GM21526 (cell line): Measurements from ENCODE around the gene CACNA2D4.

Experiments used
- ATAC-seq: cut with Tn5 transposase; IDR thresholded peaks from one replicate; pipeline ENCODE4 v1.9.1; 2021; ENCODE audit warnings: moderate library complexity; ENCODE audit not compliant: unreplicated experiment, low FRiP score

The CACNA2D4 gene

GRCh38 chr12:1875608-1876007, 42.8 kb downstream of the CACNA2D4 start:
- no peak for ATAC-seq

GRCh38 chr12:1873531-1874510, 44.6 kb downstream of the CACNA2D4 start:
- ATAC-seq = no peak

DNA sequence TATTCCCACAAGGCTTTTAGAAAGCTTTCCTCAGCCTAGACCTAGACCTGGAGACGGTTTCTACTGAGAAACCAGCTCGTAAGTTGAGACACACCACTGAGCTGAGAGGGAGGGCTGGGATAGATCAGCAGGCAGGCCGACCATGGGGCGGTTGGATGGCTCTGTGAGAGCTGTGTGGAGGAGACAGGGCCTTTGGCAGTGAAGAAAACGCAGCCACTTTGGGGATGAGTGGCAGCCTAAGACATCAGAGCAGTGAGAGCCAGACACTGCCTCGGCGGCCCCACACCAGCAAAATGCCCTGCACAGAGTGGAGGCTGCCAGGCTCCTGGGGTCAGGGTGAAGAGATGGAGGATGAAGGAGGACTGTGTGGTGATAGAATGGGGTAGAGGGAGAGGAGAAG, 46.0 kb downstream of the CACNA2D4 start:
- ATAC-seq = no peak

GRCh38 chr12:1872001-1872400, 46.5 kb downstream of the CACNA2D4 start:
- ATAC-seq = no peak

- no peak for ATAC-seq
Observed at GRCh38 chr12:1870998-1871917, 47.2 kb downstream of the CACNA2D4 start.

DNA sequence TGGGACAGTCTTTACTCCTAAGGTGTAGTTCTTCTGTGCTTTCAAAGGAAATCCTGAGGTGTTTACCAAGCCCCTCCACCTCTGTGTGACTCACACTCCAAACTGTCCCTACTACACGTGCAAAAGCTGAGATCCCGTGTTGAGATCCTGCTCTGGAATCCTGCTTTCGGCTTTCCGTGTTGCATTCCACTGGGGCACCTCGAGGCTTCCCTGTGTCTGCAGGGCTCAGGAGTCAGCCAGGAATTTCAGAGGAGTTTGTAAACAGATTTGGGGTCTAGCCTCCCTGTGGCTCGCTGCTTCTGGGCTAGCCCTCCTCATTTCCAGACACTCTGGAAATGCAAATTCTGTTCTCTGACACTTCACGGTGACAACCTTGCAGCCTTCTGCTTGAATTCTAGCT, 48.4 kb downstream of the CACNA2D4 start:
- no peak for ATAC-seq

DNA sequence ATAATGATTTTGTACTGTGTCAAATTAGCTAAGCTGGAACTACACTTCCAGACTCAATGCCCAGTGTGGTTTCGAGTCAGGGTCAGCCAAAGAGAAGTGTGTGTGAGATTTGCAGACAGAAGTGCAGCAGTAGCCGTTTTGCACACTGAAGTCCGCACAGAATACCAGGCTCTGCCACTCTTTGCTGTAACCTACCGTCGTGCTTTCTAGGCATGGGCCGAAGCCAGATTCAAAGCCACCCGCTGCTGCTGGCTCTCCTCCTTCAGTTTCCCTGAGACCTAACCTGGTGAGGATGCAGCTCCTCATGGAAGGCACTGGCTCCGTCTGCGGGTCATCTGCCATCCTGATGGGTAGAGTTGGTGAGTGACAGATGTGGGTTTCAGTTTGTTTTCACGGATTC, 49.3 kb downstream of the CACNA2D4 start:
- ATAC-seq = no peak

GRCh38 chr12:1865284-1865866, 53.1 kb downstream of the CACNA2D4 start:
- ATAC-seq = no peak

- no peak for ATAC-seq
Observed at GRCh38 chr12:1864867-1865266, 53.6 kb downstream of the CACNA2D4 start.

GRCh38 chr12:1864456-1864855, 54.0 kb downstream of the CACNA2D4 start:
- no peak for ATAC-seq

DNA sequence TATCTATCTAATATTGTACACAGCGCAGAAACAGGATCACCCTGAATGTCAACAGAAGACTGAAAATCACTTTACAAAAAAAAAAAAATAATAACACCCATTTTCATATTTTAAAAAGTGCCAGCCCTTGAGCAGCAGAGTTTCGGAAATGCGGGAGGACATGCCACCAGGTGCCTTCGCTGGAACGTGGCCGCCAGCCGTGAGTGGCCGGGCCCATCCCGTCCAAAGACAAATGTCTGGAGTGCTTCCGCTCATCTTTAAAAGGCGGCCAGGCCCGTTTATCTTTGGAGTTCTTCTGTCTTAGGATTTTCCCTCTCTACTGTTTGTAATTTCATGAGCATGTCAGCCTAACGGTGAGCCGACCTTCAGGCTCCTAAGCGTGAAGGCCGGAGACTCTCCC, 54.6 kb downstream of the CACNA2D4 start:
- no peak for ATAC-seq

DNA sequence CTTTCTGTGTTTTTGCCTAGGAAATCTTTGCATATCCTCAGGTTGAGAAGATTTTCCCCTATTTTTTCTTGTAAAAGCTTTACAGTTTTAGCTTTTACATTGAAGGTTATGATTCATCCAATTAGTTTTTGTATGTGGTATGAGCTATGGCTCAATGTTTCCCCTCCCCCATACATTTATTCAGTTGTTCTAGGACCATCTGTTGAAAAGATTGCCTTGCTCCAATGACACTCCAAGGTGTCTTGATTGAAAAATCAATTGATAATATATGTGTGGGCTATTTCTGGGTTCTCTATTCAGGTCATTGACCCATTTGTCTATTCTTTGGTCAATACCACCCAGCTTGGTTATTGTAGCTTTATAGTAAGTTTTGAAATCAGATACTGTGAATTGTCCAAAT, 55.5 kb downstream of the CACNA2D4 start:
- no peak for ATAC-seq

GRCh38 chr12:1859643-1860042, 58.8 kb downstream of the CACNA2D4 start:
- ATAC-seq = no peak

- ATAC-seq = no peak
Observed at GRCh38 chr12:1858456-1858855, 60.0 kb downstream of the CACNA2D4 start.

DNA sequence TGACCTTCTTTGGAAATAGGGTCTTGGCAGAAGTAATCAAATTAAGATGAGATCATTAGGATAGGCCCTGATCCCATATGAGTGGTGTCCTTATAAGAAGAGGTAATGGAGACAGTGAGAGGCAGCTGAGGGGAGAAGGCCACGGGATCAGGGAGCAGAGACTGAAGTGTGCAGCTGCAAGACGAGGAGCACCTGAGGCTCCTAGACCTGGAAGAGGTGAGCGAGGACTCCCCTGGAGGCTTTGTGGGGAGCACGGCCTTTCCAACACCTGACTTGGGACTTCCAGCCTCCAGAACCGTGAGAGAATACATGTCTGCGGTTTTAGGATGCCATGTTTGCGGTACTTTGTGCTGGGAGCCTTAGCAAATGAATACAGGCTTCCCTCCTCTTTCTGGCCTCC, 60.6 kb downstream of the CACNA2D4 start:
- ATAC-seq = no peak

DNA sequence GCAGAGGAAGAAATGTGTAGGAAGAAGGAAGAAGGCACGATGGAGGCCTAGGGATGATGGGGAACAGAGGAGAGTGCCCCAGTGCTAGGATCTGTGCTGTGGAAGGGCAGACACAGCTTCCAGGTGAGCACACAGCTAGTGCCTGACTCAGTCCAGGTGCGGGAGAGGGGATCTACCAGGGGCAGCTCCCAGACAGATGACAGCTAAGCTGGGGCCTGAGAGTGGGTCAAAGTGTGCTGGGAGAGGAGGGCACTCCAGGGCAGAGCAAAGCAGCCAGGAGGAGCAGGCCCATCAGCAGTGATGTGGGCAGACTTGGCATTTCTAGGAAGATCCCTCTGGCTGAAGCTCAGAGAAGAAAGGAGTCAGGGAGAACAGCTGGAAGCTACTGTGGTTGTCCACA, 61.4 kb downstream of the CACNA2D4 start:
- no peak for ATAC-seq

DNA sequence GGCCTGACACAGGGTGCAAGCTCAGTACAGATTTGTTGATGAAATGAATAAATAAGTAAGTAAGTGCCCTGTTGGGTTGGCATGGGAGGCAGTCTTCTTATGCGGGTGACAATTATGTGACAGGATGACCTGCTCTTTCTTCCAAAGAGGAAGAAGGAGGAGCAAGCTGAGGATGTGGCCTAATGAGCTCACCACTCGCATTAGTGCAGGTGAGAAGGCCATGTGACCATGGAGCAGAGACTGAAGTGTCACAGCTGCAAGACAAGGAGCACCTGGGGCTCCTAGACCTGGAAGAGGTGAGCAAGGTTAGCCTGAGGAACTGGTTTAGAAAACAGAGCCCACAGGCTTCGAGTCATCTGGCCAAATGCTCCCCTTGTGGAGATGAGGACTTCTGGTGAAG, 63.2 kb downstream of the CACNA2D4 start:
- ATAC-seq = no peak

- no peak for ATAC-seq
Observed at GRCh38 chr12:1853716-1854115, 64.7 kb downstream of the CACNA2D4 start.

- no peak for ATAC-seq
Observed at GRCh38 chr12:1852076-1852475, 66.4 kb downstream of the CACNA2D4 start.

GRCh38 chr12:1851151-1851701, 67.2 kb downstream of the CACNA2D4 start:
- ATAC-seq = no peak

DNA sequence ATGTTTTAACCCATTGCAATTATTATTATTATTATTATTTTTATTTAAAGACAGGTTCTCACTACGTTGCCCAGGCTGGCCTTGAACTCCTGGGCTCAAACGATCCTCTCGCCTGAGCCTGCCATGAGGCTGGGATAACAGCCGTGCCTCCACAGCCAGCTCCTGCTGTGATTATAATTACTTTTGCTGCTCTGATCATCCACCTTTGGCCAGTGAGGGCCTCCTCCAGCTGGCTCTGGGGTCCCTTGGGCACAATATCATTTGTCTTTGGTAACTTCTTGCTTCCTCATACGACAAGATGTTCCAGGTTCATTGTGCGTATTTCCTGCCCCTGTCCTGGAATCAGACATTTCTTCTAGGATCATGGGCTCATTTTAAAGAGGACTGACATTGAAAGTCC, 69.7 kb downstream of the CACNA2D4 start:
- ATAC-seq = no peak
